PC-3 (cell line): Measurements from ENCODE around the gene MCM9.

ENCODE experiments used
- CTCF ChIP-seq: fragments of 300-600 bp; sonication (generic); conservative IDR thresholded peaks from 2 replicates; pipeline ENCODE4 v1.5.1; 2017; ENCODE audit warnings: antibody characterized with exemption, low read depth, mild to moderate bottlenecking, low read length
- EZH2 ChIP-seq: fragments of 300-600 bp; sonication (generic); IDR thresholded peaks from one replicate; pipeline ENCODE4 v1.6.1; 2017; ENCODE audit warnings: antibody characterized with exemption, mild to moderate bottlenecking, low read length; ENCODE audit not compliant: unreplicated experiment

GRCh38 chr6:118882314-118882905 lies 52.5 kb downstream of the MCM9 start:
- no peak for TF ChIP-seq CTCF
- TF ChIP-seq EZH2: no peak
